A549 (cell line): ENCODE data around the gene MYH9. TPM values are rescaled to one million over a fixed set of nuclear protein-coding genes. Genes with fewer than 3 reads are reported as not detected.

ENCODE experiments used
- ATAC-seq, 2 experiments: fragments of 200-7000 bp in 1 of 2; fragments of >200 bp in 1 of 2; cut with Nextera tagmentation in 1 of 2; cut with Tn5 transposase in 1 of 2; 3 replicates each; pipeline versions ENCODE4 v1.8.0 to v1.9.1; 2018 to 2020; ENCODE audit warnings: mild to moderate bottlenecking in 1 of 2, moderate library complexity in 1 of 2
- CTCF ChIA-PET: fragments of 300-600 bp; sonication (Branson Sonifier 250); formaldehyde crosslinking; extraction: SDS; loops from one replicate; lab custom pipeline; 2021; ENCODE audit warnings: antibody characterized with exemption, inconsistent platforms; lab: Yijun Ruan, JAX
- POLR2A ChIA-PET: fragments of 350-600 bp; formaldehyde crosslinking; extraction: SDS; loops from one replicate; lab custom pipeline; 2021; ENCODE audit warnings: antibody characterized with exemption, inconsistent platforms; lab: Yijun Ruan, JAX
- DNase-seq, 2 experiments: peaks; one replicate each; pipeline versions ENCODE4 v3.0.0 to v3.0.0-alpha.2; 2011 to 2016; ENCODE audit warnings: low read depth in 1 of 2, low spot score in 1 of 2
- FAIRE-seq: peaks from 2 replicates; lab custom pipeline; 2011; peaks lifted over from hg19 to GRCh38; lab: Jason Lieb, UNC
- H3K27ac ChIP-seq, 2 experiments: fragments of >200 bp; sonication (Bioruptor Twin); formaldehyde crosslinking; 3 replicates each; pipeline ENCODE4 v1.5.1; 2016 to 2017
- H3K4me1 ChIP-seq: fragments of >200 bp; sonication (Bioruptor Twin); formaldehyde crosslinking; 3 replicates; pipeline ENCODE4 v1.6.1; 2016
- H3K4me2 ChIP-seq: fragments of >200 bp; sonication (Bioruptor Twin); formaldehyde crosslinking; 3 replicates; pipeline ENCODE4 v1.6.1; 2016
- H3K4me3 ChIP-seq: fragments of >200 bp; sonication (Bioruptor Twin); formaldehyde crosslinking; 3 replicates; pipeline ENCODE4 v1.5.1; 2016
- H3K9me3 ChIP-seq: fragments of >200 bp; sonication (Bioruptor Twin); formaldehyde crosslinking; 3 replicates; pipeline ENCODE4 v1.6.1; 2016
- BHLHE40 ChIP-seq: IDR thresholded peaks from 2 replicates; pipeline ENCODE4 v1.6.1; 2012; ENCODE audit warnings: low read depth, low read length, inconsistent platforms
- CBX2 ChIP-seq: fragments of 200-600 bp; sonication (generic); IDR thresholded peaks from 2 replicates; pipeline ENCODE4 v1.6.1; 2016; ENCODE audit warnings: low read depth, mild to moderate bottlenecking, borderline replicate concordance
- CEBPB ChIP-seq, 2 experiments: fragments of >200 bp in 1 of 2; sonication (Bioruptor Twin) in 1 of 2; formaldehyde crosslinking in 1 of 2; IDR thresholded peaks; 2 replicates each; pipeline ENCODE4 v1.6.1; 2012 to 2016
- CHD4 ChIP-seq: fragments of 200-600 bp; sonication (generic); IDR thresholded peaks from 2 replicates; pipeline ENCODE4 v1.6.1; 2016; ENCODE audit warnings: antibody characterized with exemption, mild to moderate bottlenecking, borderline replicate concordance
- EHMT2 ChIP-seq: fragments of 200-600 bp; sonication (generic); IDR thresholded peaks from 2 replicates; pipeline ENCODE4 v1.6.1; 2016; ENCODE audit warnings: antibody characterized with exemption, low read depth, mild to moderate bottlenecking, moderate library complexity
- EP300 ChIP-seq, 2 experiments: fragments of >200 bp; sonication (Bioruptor Twin); formaldehyde crosslinking; IDR thresholded peaks; 2 replicates in 1 of 2; 3 replicates in 1 of 2; pipeline ENCODE4 v1.6.1; 2016 to 2017
- FOSB ChIP-seq: fragments of 250-450 bp; sonication (Bioruptor Pico); IDR thresholded peaks from 2 replicates; pipeline ENCODE4 v1.5.0; 2020; ENCODE audit warnings: mild to moderate bottlenecking, moderate library complexity
- GATA3 ChIP-seq: IDR thresholded peaks from 2 replicates; pipeline ENCODE4 v1.6.1; 2012; ENCODE audit warnings: borderline replicate concordance
- JUN ChIP-seq, 2 experiments: fragments of >200 bp; sonication (Bioruptor Twin); formaldehyde crosslinking; IDR thresholded peaks; 2 replicates in 1 of 2; 3 replicates in 1 of 2; pipeline ENCODE4 v1.6.1; 2016 to 2017
- JUNB ChIP-seq: fragments of >200 bp; sonication (Bioruptor Twin); formaldehyde crosslinking; IDR thresholded peaks from 2 replicates; pipeline ENCODE4 v1.6.1; 2016
- MAZ ChIP-seq: fragments of 150-350 bp; IDR thresholded peaks from 2 replicates; pipeline ENCODE4 v1.6.1; 2014; ENCODE audit warnings: antibody characterized with exemption, low read depth, low read length, borderline replicate concordance
- MYC ChIP-seq: IDR thresholded peaks from 2 replicates; pipeline ENCODE4 v1.6.1; 2012; ENCODE audit warnings: mild to moderate bottlenecking, inconsistent platforms, low read length, improper control_type of control experiment, borderline replicate concordance
- NR3C1 ChIP-seq: fragments of >200 bp; sonication (Bioruptor Twin); formaldehyde crosslinking; IDR thresholded peaks from 3 replicates; pipeline ENCODE4 v1.6.1; 2017
- PHF8 ChIP-seq: fragments of 200-600 bp; sonication (generic); IDR thresholded peaks from 2 replicates; pipeline ENCODE4 v1.6.1; 2016; ENCODE audit warnings: low read depth, mild to moderate bottlenecking, antibody characterized with exemption, moderate library complexity, borderline replicate concordance
- RARB ChIP-seq: fragments of 250-450 bp; sonication (Bioruptor Pico); IDR thresholded peaks from 2 replicates; pipeline ENCODE4 v1.8.0; 2021; ENCODE audit warnings: mild to moderate bottlenecking, moderate library complexity
- RFX5 ChIP-seq: fragments of 450-650 bp; IDR thresholded peaks from 2 replicates; pipeline ENCODE4 v1.7.1; 2014; ENCODE audit warnings: antibody characterized with exemption, mild to moderate bottlenecking, moderate library complexity
- RNF2 ChIP-seq: fragments of 200-600 bp; sonication (generic); IDR thresholded peaks from 2 replicates; pipeline ENCODE4 v1.6.1; 2016; ENCODE audit warnings: low read depth, mild to moderate bottlenecking, antibody characterized with exemption, moderate library complexity, borderline replicate concordance
- SREBF2 ChIP-seq: fragments of 450-650 bp; IDR thresholded peaks from 2 replicates; pipeline ENCODE4 v1.6.1; 2014; ENCODE audit warnings: mild to moderate bottlenecking, moderate library complexity
- ZFP36 ChIP-seq: fragments of 450-650 bp; IDR thresholded peaks from 2 replicates; pipeline ENCODE4 v1.6.1; 2014; ENCODE audit warnings: borderline replicate concordance; ENCODE audit not compliant: partially characterized antibody
- ZSCAN20 ChIP-seq: fragments of 250-450 bp; sonication (Bioruptor Pico); IDR thresholded peaks from 2 replicates; pipeline ENCODE4 v1.8.0; 2022; ENCODE audit warnings: mild to moderate bottlenecking, moderate library complexity
- WGBS: methylation state at CpG from one replicate; pipeline ENCODE4 v1.1.6; 2017; ENCODE audit errors: missing lambda C conversion rate; 5-methylcytosine and 5-hydroxymethylcytosine counted together
- polyA plus RNA-seq, 4 experiments: library from polyadenylated mRNA; depleted of rRNA in 3 of 4; stranded (reverse); fragments of >200 nt; fragmentation: RNase III in 1 of 4; extraction: RNeasy Plus Mini Kit Qiagen cat#74134 plus additional on column Dnase treatment in 1 of 4; gene quantifications; 2 replicates in 3 of 4; 3 replicates in 1 of 4; pipeline ENCODE4 v1.2.3, GENCODE V29; 2011 to 2017
- TF ChIP-seq, protein P1 (sequence below): IDR thresholded peaks from 2 replicates; pipeline ENCODE4 v1.6.1; 2012
- TF ChIP-seq, protein P2 (sequence below): fragments of >200 bp; sonication (Bioruptor Twin); formaldehyde crosslinking; IDR thresholded peaks from 2 replicates; pipeline ENCODE4 v1.6.1; 2016
- TF ChIP-seq, protein P3 (sequence below): fragments of 150-350 bp; IDR thresholded peaks from 2 replicates; pipeline ENCODE4 v1.6.1; 2014; ENCODE audit warnings: low read depth, mild to moderate bottlenecking, low read length
- TF ChIP-seq, protein P4 (sequence below): fragments of >200 bp; sonication (Bioruptor Twin); formaldehyde crosslinking; IDR thresholded peaks from 3 replicates; pipeline ENCODE4 v1.6.1; 2016

MYH9 gene
- polyA plus RNA-seq, 2 of the 4 experiments (the other 2 are of a cell fraction), result 92.1 to 158 TPM

DNA sequence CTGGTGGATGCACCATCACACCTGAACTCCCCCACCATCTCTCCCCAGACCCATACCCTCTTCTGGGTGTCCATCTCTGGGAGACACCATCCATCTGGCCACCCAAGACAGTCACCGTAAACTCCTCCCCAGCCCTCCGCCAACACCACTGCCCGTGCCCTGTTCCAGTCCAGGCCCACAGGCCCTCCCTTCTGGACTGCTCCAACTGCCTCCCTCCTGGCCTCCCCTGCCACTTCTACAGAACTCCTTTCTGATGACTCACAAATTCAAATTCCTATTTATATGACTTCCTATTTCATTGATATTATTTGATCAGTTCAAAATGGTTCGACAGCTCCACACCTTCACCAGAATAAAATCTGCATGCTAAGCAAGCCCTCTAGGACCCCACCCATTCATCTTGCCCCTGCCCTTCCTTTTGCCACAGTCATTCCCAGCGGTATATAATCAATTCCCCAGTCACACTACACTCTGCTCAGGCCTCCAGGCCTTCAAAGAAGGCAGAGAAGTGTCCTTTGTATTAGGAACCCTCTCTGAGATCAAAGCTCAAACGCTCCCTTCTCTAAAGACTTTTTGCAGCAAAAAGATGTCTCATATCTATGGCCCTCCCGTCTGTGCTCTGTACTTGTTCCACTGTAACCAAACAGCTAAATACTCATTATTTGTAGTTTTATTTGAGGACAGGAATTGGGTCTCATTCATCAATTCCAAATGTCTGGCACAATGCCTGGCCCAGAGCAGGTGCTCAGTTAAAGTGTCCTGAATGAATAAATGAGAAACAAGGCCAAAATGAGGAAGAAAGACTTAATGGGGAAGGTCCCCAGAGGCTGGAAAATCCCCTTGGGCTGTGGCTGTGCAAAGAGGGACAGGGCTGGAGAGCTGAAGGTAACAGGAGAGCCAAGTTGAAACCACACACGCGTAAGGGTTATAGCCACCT, 29.0 kb downstream of the MYH9 start:
- no peak for FAIRE-seq
- TF ChIP-seq BHLHE40, result no peak
- no peak for TF ChIP-seq MYC
- TF ChIP-seq EHMT2, result no peak
- TF ChIP-seq, protein P1, sequence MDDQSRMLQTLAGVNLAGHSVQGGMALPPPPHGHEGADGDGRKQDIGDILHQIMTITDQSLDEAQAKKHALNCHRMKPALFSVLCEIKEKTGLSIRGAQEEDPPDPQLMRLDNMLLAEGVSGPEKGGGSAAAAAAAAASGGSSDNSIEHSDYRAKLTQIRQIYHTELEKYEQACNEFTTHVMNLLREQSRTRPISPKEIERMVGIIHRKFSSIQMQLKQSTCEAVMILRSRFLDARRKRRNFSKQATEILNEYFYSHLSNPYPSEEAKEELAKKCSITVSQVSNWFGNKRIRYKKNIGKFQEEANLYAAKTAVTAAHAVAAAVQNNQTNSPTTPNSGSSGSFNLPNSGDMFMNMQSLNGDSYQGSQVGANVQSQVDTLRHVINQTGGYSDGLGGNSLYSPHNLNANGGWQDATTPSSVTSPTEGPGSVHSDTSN, result no peak
- TF ChIP-seq CBX2, result no peak
- no peak for TF ChIP-seq ZSCAN20 (CRISPR knock-in tag)
- TF ChIP-seq ZFP36, result no peak
- TF ChIP-seq, all 56 proteins: peak for 0
- 82% methylated on average over 9 of the region's 9 CpGs for WGBS
- no peak overlapping the region for H3K4me3 ChIP-seq
- POLR2A ChIA-PET, result no interaction called here
- H3K9me3 ChIP-seq, result no peaks in the 10 kb centered on the region
- no peak for DNase-seq
- ATAC-seq, result peak in 1 of 2 experiments; percentile 4; a peak in 2 of 6 replicates
- peak overlapping the region; percentile 98 to 99 for H3K27ac ChIP-seq
- peaks cover 99% of the 10 kb centered on the region for H3K4me1 ChIP-seq
- H3K4me2 ChIP-seq, result peak overlapping the region; percentile 83
- CTCF ChIA-PET, result interaction anchor here (1.2 to 3.1 kb wide), 3 partner anchors 16 to 58 kb away, joined by 3 to 11 read pairs (median 5); no protein-coding TSS in a partner anchor

DNA sequence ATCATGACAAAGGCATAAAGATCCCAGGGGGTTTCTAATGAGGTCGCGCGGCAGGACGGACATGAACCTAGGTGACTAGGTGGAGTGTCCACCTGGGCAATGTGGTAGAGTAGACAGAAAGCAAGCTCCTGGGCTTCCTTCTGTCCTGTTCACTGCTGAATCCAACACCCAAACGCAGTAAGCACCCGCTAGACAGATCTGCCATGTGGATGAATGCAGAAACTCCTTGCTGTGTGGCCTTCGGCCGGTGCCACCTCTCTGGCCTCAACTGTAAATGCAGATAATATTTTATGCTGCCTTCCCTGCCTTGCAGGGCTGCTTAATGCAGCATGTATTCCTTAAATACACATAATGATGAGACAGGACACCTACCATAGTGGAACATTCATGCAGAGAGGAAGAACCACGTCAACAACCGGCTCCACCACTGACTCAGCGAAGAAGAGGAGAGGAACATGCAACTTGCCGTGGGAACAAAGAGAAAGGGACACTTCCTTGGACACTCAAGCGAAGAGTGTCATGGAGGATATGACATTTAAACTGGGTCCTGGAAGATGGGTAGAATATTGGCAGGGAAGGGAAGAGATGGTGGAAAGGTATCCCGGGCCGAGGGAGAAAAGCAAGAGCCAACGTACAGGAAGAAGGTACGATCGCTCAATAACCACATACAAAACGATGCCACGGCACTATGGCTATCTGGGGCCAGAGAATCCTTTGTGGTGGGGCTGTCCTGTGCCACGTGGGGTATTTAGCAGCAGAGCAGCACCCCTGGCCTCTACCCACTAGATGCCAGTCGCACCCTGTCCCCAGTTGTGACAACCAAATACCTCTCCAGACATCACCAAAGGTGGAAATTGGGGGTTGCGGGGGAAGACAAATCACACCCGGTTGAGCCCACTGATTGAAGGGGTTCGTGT, 30.8 kb downstream of the MYH9 start:
- Histone ChIP-seq H3K27ac (peak overlapping the region; percentile 98 to 99), H3K4me1 (peaks cover 99% of the 10 kb centered on the region)
- no peak for TF ChIP-seq RNF2
- TF ChIP-seq, protein P2, sequence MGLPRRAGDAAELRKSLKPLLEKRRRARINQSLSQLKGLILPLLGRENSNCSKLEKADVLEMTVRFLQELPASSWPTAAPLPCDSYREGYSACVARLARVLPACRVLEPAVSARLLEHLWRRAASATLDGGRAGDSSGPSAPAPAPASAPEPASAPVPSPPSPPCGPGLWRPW, result no peak
- TF ChIP-seq GATA3, result no peak
- TF ChIP-seq, protein P3, sequence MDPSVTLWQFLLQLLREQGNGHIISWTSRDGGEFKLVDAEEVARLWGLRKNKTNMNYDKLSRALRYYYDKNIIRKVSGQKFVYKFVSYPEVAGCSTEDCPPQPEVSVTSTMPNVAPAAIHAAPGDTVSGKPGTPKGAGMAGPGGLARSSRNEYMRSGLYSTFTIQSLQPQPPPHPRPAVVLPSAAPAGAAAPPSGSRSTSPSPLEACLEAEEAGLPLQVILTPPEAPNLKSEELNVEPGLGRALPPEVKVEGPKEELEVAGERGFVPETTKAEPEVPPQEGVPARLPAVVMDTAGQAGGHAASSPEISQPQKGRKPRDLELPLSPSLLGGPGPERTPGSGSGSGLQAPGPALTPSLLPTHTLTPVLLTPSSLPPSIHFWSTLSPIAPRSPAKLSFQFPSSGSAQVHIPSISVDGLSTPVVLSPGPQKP, result no peak
- no peak for TF ChIP-seq SREBF2
- TF ChIP-seq CEBPB (IDR thresholded peaks at IDR 0.05), result no peak
- no peak for TF ChIP-seq JUN (IDR thresholded peaks at IDR 0.05)
- no peak for TF ChIP-seq EP300 (IDR thresholded peaks at IDR 0.05)
- no peak for TF ChIP-seq MAZ
- TF ChIP-seq JUNB, result no peak
- TF ChIP-seq FOSB (CRISPR knock-in tag), result no peak
- TF ChIP-seq, protein P4, sequence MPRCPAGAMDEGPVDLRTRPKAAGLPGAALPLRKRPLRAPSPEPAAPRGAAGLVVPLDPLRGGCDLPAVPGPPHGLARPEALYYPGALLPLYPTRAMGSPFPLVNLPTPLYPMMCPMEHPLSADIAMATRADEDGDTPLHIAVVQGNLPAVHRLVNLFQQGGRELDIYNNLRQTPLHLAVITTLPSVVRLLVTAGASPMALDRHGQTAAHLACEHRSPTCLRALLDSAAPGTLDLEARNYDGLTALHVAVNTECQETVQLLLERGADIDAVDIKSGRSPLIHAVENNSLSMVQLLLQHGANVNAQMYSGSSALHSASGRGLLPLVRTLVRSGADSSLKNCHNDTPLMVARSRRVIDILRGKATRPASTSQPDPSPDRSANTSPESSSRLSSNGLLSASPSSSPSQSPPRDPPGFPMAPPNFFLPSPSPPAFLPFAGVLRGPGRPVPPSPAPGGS, result no peak
- TF ChIP-seq PHF8, result no peak
- no peak for TF ChIP-seq RFX5
- no peak for TF ChIP-seq CHD4
- TF ChIP-seq RARB (CRISPR knock-in tag), result no peak
- TF ChIP-seq EHMT2, result no peak
- TF ChIP-seq NR3C1, result no peak
- TF ChIP-seq, all 56 proteins: peak for 0
- H3K4me3 ChIP-seq, result no peak overlapping the region
- H3K4me2 ChIP-seq, result peak overlapping the region; percentile 83
- FAIRE-seq (no peak), DNase-seq (no peak), ATAC-seq (no peak)
- no peaks in the 10 kb centered on the region for H3K9me3 ChIP-seq
- 71% methylated on average over 23 of the region's 25 CpGs for WGBS
- CTCF ChIA-PET, result interaction anchor here (1.3 to 3.1 kb wide), 2 partner anchors 30 to 56 kb away, joined by 3 to 11 read pairs; no protein-coding TSS in a partner anchor
- POLR2A ChIA-PET, result no interaction called here
